Neural progenitor cell (in vitro differentiated cells): ENCODE results near the gene MAP7D2. TPM values are rescaled to one million over a fixed set of nuclear protein-coding genes. Genes with fewer than 3 reads are reported as not detected.

Experiments
- DNase-seq: peaks from one replicate; pipeline ENCODE4 v3.0.0-alpha.2; 2016; ENCODE audit warnings: low spot score
- H2AFZ ChIP-seq: fragments of 200-600 bp; sonication (generic); replicated peaks from 2 replicates; pipeline ENCODE4 v1.6.1; 2016; ENCODE audit warnings: antibody characterized with exemption
- H3F3A ChIP-seq: fragments of 200-600 bp; sonication (generic); 2 replicates; pipeline ENCODE4 v1.6.1; 2016; ENCODE audit warnings: antibody characterized with exemption, low read depth
- H3K27ac ChIP-seq: fragments of 200-600 bp; sonication (generic); 2 replicates; pipeline ENCODE4 v1.5.1; 2016; ENCODE audit warnings: mild to moderate bottlenecking
- H3K27me3 ChIP-seq: fragments of 200-600 bp; sonication (generic); 2 replicates; pipeline ENCODE4 v1.6.1; 2016; ENCODE audit warnings: mild to moderate bottlenecking, moderate library complexity
- H3K36me3 ChIP-seq: fragments of 200-600 bp; sonication (generic); 2 replicates; pipeline ENCODE4 v1.5.1; 2016
- H3K4me1 ChIP-seq: fragments of 200-600 bp; sonication (generic); 2 replicates; pipeline ENCODE4 v1.6.1; 2016; ENCODE audit warnings: mixed run types
- H3K4me2 ChIP-seq: fragments of 200-600 bp; sonication (generic); 2 replicates; pipeline ENCODE4 v1.6.1; 2016
- H3K4me3 ChIP-seq: fragments of 200-600 bp; sonication (generic); 2 replicates; pipeline ENCODE4 v1.5.1; 2016
- H3K79me2 ChIP-seq: fragments of 200-600 bp; sonication (generic); 2 replicates; pipeline ENCODE4 v1.6.1; 2016; ENCODE audit warnings: low read depth
- H3K9ac ChIP-seq: fragments of 200-600 bp; sonication (generic); 2 replicates; pipeline ENCODE4 v1.6.1; 2016
- H3K9me3 ChIP-seq: fragments of 200-600 bp; sonication (generic); 2 replicates; pipeline ENCODE4 v1.5.1; 2016; ENCODE audit warnings: low read depth
- H4K20me1 ChIP-seq: fragments of 200-600 bp; sonication (generic); 2 replicates; pipeline ENCODE4 v1.6.1; 2016; ENCODE audit warnings: low read depth
- H3K27ac Mint-ChIP-seq: 3 replicates; pipeline ENCODE4 v1.8.0; 2021; ENCODE audit warnings: mixed read lengths
- H3K27me3 Mint-ChIP-seq: 2 replicates; pipeline ENCODE4 v1.8.0; 2022; ENCODE audit warnings: low read depth, mild to moderate bottlenecking, inconsistent platforms, moderate library complexity, mixed read lengths; ENCODE audit not compliant: insufficient read depth
- H3K36me3 Mint-ChIP-seq: 3 replicates; pipeline ENCODE4 v1.8.0; 2021; ENCODE audit warnings: mixed read lengths
- H3K4me1 Mint-ChIP-seq: 3 replicates; pipeline ENCODE4 v1.8.0; 2021; ENCODE audit warnings: mixed read lengths
- H3K4me3 Mint-ChIP-seq: 3 replicates; pipeline ENCODE4 v1.8.0; 2021; ENCODE audit warnings: mild to moderate bottlenecking, moderate library complexity, mixed read lengths
- H3K9me3 Mint-ChIP-seq: 3 replicates; pipeline ENCODE4 v1.8.0; 2020; ENCODE audit warnings: mixed read lengths
- EZH2 ChIP-seq: fragments of 200-600 bp; sonication (generic); IDR thresholded peaks from 2 replicates; pipeline ENCODE4 v1.6.1; 2017; ENCODE audit warnings: antibody characterized with exemption, mild to moderate bottlenecking, moderate library complexity
- EZH2phosphoT487 ChIP-seq: fragments of 200-600 bp; sonication (generic); IDR thresholded peaks from 2 replicates; pipeline ENCODE4 v1.6.1; 2017; ENCODE audit warnings: antibody characterized with exemption
- total RNA-seq: library from RNA; depleted of rRNA; stranded (reverse); fragments of >200 nt; gene quantifications from 2 replicates; pipeline ENCODE4 v1.2.3, GENCODE V29; 2015; ENCODE audit warnings: low replicate concordance
- TF ChIP-seq, protein P1 (sequence below): fragments of 200-600 bp; sonication (generic); IDR thresholded peaks from 2 replicates; pipeline ENCODE4 v1.5.1; 2017; ENCODE audit warnings: antibody characterized with exemption, mild to moderate bottlenecking

MAP7D2 gene
- total RNA-seq, 1 donor from 2014 or later, result 2.6 TPM

- H3K36me3 ChIP-seq, result no peaks in the 10 kb centered on the region
- Mint-ChIP-seq H3K27ac (no peak overlapping the region), H3K36me3 (no peaks in the 10 kb centered on the region), H3K27me3 (peaks cover 3% of the 10 kb centered on the region), H3K9me3 (peaks cover 7% of the 10 kb centered on the region), H3K4me3 (no peak overlapping the region), H3K4me1 (peaks cover 3% of the 10 kb centered on the region)
- H3K4me1 ChIP-seq, result peaks cover 6% of the 10 kb centered on the region
- H3K4me2 ChIP-seq, result peak overlapping the region; percentile 62
- H3K27me3 ChIP-seq, result no peaks in the 10 kb centered on the region
- H3K27ac ChIP-seq, result no peak overlapping the region
- DNase-seq, result peak; percentile 58
- no peak overlapping the region for H3K4me3 ChIP-seq
- H2AFZ ChIP-seq, result no peak overlapping the region
- TF ChIP-seq, protein P1, sequence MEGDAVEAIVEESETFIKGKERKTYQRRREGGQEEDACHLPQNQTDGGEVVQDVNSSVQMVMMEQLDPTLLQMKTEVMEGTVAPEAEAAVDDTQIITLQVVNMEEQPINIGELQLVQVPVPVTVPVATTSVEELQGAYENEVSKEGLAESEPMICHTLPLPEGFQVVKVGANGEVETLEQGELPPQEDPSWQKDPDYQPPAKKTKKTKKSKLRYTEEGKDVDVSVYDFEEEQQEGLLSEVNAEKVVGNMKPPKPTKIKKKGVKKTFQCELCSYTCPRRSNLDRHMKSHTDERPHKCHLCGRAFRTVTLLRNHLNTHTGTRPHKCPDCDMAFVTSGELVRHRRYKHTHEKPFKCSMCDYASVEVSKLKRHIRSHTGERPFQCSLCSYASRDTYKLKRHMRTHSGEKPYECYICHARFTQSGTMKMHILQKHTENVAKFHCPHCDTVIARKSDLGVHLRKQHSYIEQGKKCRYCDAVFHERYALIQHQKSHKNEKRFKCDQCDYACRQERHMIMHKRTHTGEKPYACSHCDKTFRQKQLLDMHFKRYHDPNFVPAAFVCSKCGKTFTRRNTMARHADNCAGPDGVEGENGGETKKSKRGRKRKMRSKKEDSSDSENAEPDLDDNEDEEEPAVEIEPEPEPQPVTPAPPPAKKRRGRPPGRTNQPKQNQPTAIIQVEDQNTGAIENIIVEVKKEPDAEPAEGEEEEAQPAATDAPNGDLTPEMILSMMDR, result peak; percentile 14
- TF ChIP-seq EZH2, result no peak
- no peaks in the 10 kb centered on the region for H3F3A ChIP-seq
- no peaks in the 10 kb centered on the region for H3K79me2 ChIP-seq
- H3K9ac ChIP-seq, result no peak overlapping the region
- H4K20me1 ChIP-seq, result no peaks in the 10 kb centered on the region
- H3K9me3 ChIP-seq, result no peaks in the 10 kb centered on the region
Measured at GRCh38 chrX:20001588-20001987, 115.1 kb downstream of the MAP7D2 start.

- Histone ChIP-seq H3K79me2 (peaks cover 9% of the 10 kb centered on the region), H3F3A (no peaks in the 10 kb centered on the region), H3K36me3 (no peaks in the 10 kb centered on the region), H3K27me3 (no peaks in the 10 kb centered on the region), H3K9me3 (no peaks in the 10 kb centered on the region), H3K4me3 (peak overlapping the region; percentile 77), H3K9ac (no peak overlapping the region), H3K4me2 (no peak overlapping the region), H4K20me1 (no peaks in the 10 kb centered on the region), H2AFZ (peak overlapping the region; percentile 63), H3K27ac (no peak overlapping the region), H3K4me1 (no peaks in the 10 kb centered on the region)
- peaks cover 5% of the 10 kb centered on the region for H3K4me1 Mint-ChIP-seq
- no peak for DNase-seq
- peak overlapping the region; percentile 83 for H3K4me3 Mint-ChIP-seq
- H3K36me3 Mint-ChIP-seq, result peaks cover 6% of the 10 kb centered on the region
- TF ChIP-seq EZH2 (no peak), EZH2phosphoT487 (no peak)
- TF ChIP-seq, protein P1, result no peak
- H3K9me3 Mint-ChIP-seq, result peaks cover 9% of the 10 kb centered on the region
- H3K27me3 Mint-ChIP-seq, result peaks cover 3% of the 10 kb centered on the region
- H3K27ac Mint-ChIP-seq, result no peak overlapping the region
Measured at GRCh38 chrX:19991350-19991718, 125.4 kb downstream of the MAP7D2 start.

GRCh38 chrX:19990556-19991349, 126.0 kb downstream of the MAP7D2 start, which contains the start of gene BCLAF3:
Gene BCLAF3 (minus strand): TSS chrX:19991061. CDS start chrX:19970264, 20,797 bp downstream.
- peaks cover 9% of the 10 kb centered on the region for H3K9me3 Mint-ChIP-seq
- no peaks in the 10 kb centered on the region for H3K4me1 ChIP-seq
- H3F3A ChIP-seq, result no peaks in the 10 kb centered on the region
- H3K4me2 ChIP-seq, result peak within 1 kb of the TSS; percentile 77
- peak within 1 kb of the TSS; percentile 63 for H2AFZ ChIP-seq
- peak within 1 kb of the TSS; percentile 91 for H3K4me3 Mint-ChIP-seq
- no peak for TF ChIP-seq EZH2phosphoT487
- TF ChIP-seq, protein P1, result peak; percentile 74
- H3K79me2 ChIP-seq, result peaks cover 10% of the 10 kb centered on the region
- no peaks in the 10 kb centered on the region for H3K27me3 ChIP-seq
- H3K36me3 Mint-ChIP-seq, result peaks cover 6% of the 10 kb centered on the region
- no peaks in the 10 kb centered on the region for H4K20me1 ChIP-seq
- peak; percentile 94 for DNase-seq
- peaks cover 3% of the 10 kb centered on the region for H3K27me3 Mint-ChIP-seq
- H3K9me3 ChIP-seq, result no peaks in the 10 kb centered on the region
- no peaks in the 10 kb centered on the region for H3K36me3 ChIP-seq
- no peak within 1 kb of the TSS for H3K27ac Mint-ChIP-seq
- H3K4me3 ChIP-seq, result peak within 1 kb of the TSS; percentile 77
- H3K4me1 Mint-ChIP-seq, result peaks cover 5% of the 10 kb centered on the region
- no peak within 1 kb of the TSS for H3K27ac ChIP-seq
- H3K9ac ChIP-seq, result no peak within 1 kb of the TSS
